Esophagus (tissue), 2 donors: ENCODE results near the gene UBL7. TPM values are rescaled to one million over a fixed set of nuclear protein-coding genes. Genes with fewer than 3 reads are reported as not detected.
"Not testable (repeated sequence)": the region's sequence is repeated elsewhere in the genome, so short reads cannot be mapped to it uniquely, and the experiment has no call there.

ENCODE experiments used
- H3K27ac ChIP-seq, 2 donors: one replicate each; pipeline ENCODE4 v1.5.1; 2013; ENCODE audit warnings: low read depth in 2 of 2, mild to moderate bottlenecking in 2 of 2, inconsistent platforms in 1 of 2, low read length in 1 of 2, moderate library complexity in 1 of 2
- H3K27me3 ChIP-seq, 2 donors: one replicate each; pipeline ENCODE4 v1.6.1; 2013; ENCODE audit warnings: low read length in 2 of 2, control low read depth in 1 of 2, mild to moderate bottlenecking in 1 of 2; ENCODE audit not compliant: insufficient read depth in 2 of 2, control insufficient read depth in 1 of 2
- H3K36me3 ChIP-seq, 2 donors: one replicate each; pipeline ENCODE4 v1.6.1; 2013; ENCODE audit warnings: low read length in 1 of 2; ENCODE audit not compliant: control insufficient read depth in 2 of 2, insufficient read depth in 2 of 2
- H3K4me1 ChIP-seq, 2 donors: one replicate each; pipeline ENCODE4 v1.6.1; 2013; ENCODE audit warnings: low read length in 1 of 2; ENCODE audit not compliant: control insufficient read depth in 2 of 2, insufficient read depth in 2 of 2
- H3K4me3 ChIP-seq, 2 donors: one replicate each; pipeline ENCODE4 v1.5.1; 2013; ENCODE audit warnings: low read length in 2 of 2, mild to moderate bottlenecking in 2 of 2, low read depth in 1 of 2, moderate library complexity in 1 of 2
- H3K9me3 ChIP-seq, 2 donors: one replicate each; pipeline ENCODE4 v1.6.1; 2013; ENCODE audit warnings: mild to moderate bottlenecking in 2 of 2, low read depth in 1 of 2, low read length in 1 of 2, moderate library complexity in 1 of 2; ENCODE audit not compliant: control insufficient read depth in 2 of 2, insufficient read depth in 1 of 2
- WGBS, 2 donors: extraction: QIAGEN DNeasy Blood & Tissue Kit; methylation state at CpG; one replicate each; pipeline ENCODE4 v1.1.7; 2013; 5-methylcytosine and 5-hydroxymethylcytosine counted together
- polyA plus RNA-seq, 2 donors: library from polyadenylated mRNA; stranded (reverse); fragments of 200-250 nt; gene quantifications; one replicate each; pipeline ENCODE4 v1.2.3, GENCODE V29; 2013
- donor health status: healthy with polysubstance abuse.
- donor health status: Bipolar disorder and iron deficiency.

The UBL7 gene
- polyA plus RNA-seq, 2 donors, result 19.0 to 30.0 TPM

DNA sequence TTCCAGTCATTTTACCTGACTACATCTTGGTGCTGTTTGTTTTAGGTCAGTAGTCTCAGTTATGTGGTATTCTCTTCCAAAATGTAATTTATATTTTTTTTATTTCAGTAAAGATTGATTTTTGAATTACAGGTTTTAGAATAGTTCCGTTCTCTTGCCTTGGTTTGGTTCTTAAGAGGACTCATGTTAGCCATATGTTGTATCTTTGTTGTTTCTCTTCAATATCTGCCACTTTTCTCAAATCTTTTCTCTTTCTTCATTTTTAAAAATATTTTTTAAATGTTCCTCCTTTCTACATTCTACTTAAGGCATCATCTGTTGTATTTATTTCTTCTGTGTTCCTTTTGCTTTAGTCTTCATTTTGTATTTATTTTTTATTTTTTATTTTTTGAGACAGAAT lies 5.6 kb upstream of the UBL7 start:
- WGBS, 2 donors, result 91 to 98% methylated on average over 1 of the region's 1 CpG
- H3K27me3 ChIP-seq, result no peaks in the 10 kb centered on the region
- H3K9me3 ChIP-seq, result no peaks in the 10 kb centered on the region
- H3K27ac ChIP-seq, result no peak overlapping the region
- no peak overlapping the region for H3K4me3 ChIP-seq
- no peaks in the 10 kb centered on the region for H3K4me1 ChIP-seq
- H3K36me3 ChIP-seq, result no peaks in the 10 kb centered on the region

- no peak overlapping the region for H3K27ac ChIP-seq
- no peaks in the 10 kb centered on the region for H3K27me3 ChIP-seq
- 88 to 91% methylated on average over 2 of the region's 2 CpGs for whole genome bisulfite sequencing, 2 donors
Measured at GRCh38 chr15:74464897-74465296, 3.9 kb upstream of the UBL7 start.

DNA sequence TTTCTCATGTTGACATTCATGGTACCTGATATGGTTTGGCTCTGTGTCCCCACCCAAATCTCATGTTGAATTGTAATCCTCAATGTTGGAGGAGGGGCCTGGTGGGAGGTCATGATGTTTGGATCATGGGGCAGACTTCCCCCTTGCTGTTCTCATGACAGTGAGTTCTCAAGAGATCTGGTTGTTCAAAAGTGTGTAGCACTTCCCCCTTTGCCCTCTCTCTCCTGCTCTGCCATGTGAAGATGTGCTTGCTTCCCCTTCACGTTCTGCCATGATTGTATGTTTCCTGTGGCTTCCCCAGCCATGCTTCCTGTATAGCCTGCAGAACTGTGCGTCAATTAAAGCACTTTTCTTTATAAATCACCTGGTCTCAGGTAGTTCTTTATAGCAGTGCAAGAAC lies 3.3 kb upstream of the UBL7 start:
- Histone ChIP-seq H3K36me3 (no peaks in the 10 kb centered on the region), H3K27me3 (no peaks in the 10 kb centered on the region), H3K27ac (no peak overlapping the region), H3K4me1 (peaks cover 0 to 2% of the 10 kb centered on the region in 2 donors), H3K4me3 (no peak overlapping the region), H3K9me3 (no peaks in the 10 kb centered on the region)
- WGBS, 2 donors, result 76 to 77% methylated on average over 2 of the region's 2 CpGs

More at GRCh38 chr15:74464897-74465296, 3.9 kb upstream of the UBL7 start:
- Histone ChIP-seq H3K9me3 (no peaks in the 10 kb centered on the region), H3K4me3 (no peak overlapping the region), H3K36me3 (no peaks in the 10 kb centered on the region), H3K4me1 (no peaks in the 10 kb centered on the region)

GRCh38 chr15:74463634-74464033 lies 2.7 kb upstream of the UBL7 start:
- Histone ChIP-seq H3K27me3 (no peaks in the 10 kb centered on the region), H3K27ac (no peak overlapping the region), H3K4me3 (no peak overlapping the region), H3K36me3 (no peaks in the 10 kb centered on the region), H3K9me3 (no peaks in the 10 kb centered on the region), H3K4me1 (peaks cover 0 to 2% of the 10 kb centered on the region in 2 donors)

DNA sequence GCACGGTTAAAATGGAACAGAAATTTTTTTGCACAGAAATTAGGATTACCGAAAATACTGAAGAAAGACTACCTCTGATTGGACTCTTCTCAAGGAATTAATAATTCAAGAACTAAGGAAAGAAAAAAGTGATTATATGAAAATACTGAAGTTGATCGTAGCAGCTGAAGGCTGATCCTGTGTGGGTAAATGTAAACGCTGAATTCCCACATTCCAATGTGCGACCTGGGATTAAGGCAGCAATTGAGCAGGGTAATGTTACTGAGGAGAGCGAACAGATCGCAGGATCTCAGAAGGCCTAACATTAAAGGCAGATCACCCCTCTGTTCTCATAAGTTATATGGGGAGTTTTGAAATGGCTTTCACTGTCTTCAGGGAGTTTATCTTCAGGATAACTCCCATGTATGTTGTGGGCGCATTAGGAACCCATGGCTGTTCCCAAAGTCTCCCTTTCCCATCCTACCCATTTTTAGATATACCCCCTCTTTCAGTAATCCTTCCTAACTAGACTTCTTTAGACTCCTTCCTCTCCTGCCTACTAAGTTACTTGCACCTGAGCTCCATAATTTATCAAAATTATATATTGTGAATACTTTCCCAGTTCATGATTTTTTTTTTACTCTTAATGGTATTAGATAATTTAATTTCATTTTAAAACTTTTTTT lies 1.0 kb upstream of the UBL7 start:
- Histone ChIP-seq H3K27ac (no peak overlapping the region), H3K4me1 (peaks cover 0 to 2% of the 10 kb centered on the region in 2 donors), H3K4me3 (peak overlapping the region in 1 of 2 donors; percentile 87), H3K27me3 (no peaks in the 10 kb centered on the region), H3K9me3 (no peaks in the 10 kb centered on the region), H3K36me3 (no peaks in the 10 kb centered on the region)
- 25 to 28% methylated on average over 8 of the region's 8 CpGs for WGBS, 2 donors

- peaks cover 0 to 2% of the 10 kb centered on the region in 2 donors for H3K36me3 ChIP-seq
- H3K27me3 ChIP-seq, result no peaks in the 10 kb centered on the region
- peaks cover 0 to 2% of the 10 kb centered on the region in 2 donors for H3K4me1 ChIP-seq
- H3K9me3 ChIP-seq, result no peaks in the 10 kb centered on the region
- WGBS, 2 donors, result 43 to 49% methylated on average over 2 of the region's 2 CpGs
- H3K4me3 ChIP-seq, result peak overlapping the region in 1 of 2 donors; percentile 87
- H3K27ac ChIP-seq, result no peak overlapping the region
Measured at GRCh38 chr15:74460298-74460697, 662 bp downstream of the UBL7 start.

DNA sequence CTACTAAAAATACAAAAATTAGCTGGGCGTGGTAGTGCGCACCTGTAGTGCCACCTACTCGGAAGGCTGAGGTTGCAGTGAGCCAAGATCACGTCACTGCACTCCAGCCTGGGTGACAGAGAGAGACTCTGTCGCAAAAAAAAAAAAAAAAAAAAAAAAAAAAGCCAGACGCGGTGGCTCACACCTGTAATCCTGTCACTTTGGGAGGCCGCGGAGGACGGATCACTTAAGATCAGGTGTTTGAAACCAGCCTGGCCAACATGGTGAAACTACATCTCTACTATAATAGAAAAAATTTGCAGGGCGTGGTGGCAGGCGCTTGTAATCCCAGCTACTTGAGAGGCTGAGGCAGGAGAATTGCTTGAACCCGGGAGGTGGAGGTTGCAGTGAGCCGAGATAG lies 1.2 kb downstream of the UBL7 start:
- not testable (repeated sequence) for H3K27ac ChIP-seq, H3K4me1 ChIP-seq, H3K36me3 ChIP-seq, H3K27me3 ChIP-seq, H3K9me3 ChIP-seq
- WGBS, 2 donors, result 93 to 96% methylated on average over 14 of the region's 14 CpGs
- H3K4me3 ChIP-seq, result peak overlapping the region in 1 of 2 donors; percentile 87

GRCh38 chr15:74458473-74458872 lies 2.5 kb downstream of the UBL7 start:
- WGBS, 2 donors, result 94% methylated on average over 3 of the region's 3 CpGs

GRCh38 chr15:74457036-74457435 lies 3.9 kb downstream of the UBL7 start:
- H3K36me3 ChIP-seq, H3K27ac ChIP-seq, H3K27me3 ChIP-seq, H3K4me3 ChIP-seq, H3K4me1 ChIP-seq, H3K9me3 ChIP-seq: not testable (repeated sequence)
- 94 to 96% methylated on average over 10 of the region's 10 CpGs for WGBS, 2 donors

More at GRCh38 chr15:74458473-74458872, 2.5 kb downstream of the UBL7 start:
- Histone ChIP-seq H3K9me3 (no peaks in the 10 kb centered on the region), H3K4me1 (peaks cover 0 to 2% of the 10 kb centered on the region in 2 donors), H3K4me3 (no peak overlapping the region), H3K27me3 (no peaks in the 10 kb centered on the region), H3K27ac (no peak overlapping the region), H3K36me3 (peaks cover 0 to 2% of the 10 kb centered on the region in 2 donors)

DNA sequence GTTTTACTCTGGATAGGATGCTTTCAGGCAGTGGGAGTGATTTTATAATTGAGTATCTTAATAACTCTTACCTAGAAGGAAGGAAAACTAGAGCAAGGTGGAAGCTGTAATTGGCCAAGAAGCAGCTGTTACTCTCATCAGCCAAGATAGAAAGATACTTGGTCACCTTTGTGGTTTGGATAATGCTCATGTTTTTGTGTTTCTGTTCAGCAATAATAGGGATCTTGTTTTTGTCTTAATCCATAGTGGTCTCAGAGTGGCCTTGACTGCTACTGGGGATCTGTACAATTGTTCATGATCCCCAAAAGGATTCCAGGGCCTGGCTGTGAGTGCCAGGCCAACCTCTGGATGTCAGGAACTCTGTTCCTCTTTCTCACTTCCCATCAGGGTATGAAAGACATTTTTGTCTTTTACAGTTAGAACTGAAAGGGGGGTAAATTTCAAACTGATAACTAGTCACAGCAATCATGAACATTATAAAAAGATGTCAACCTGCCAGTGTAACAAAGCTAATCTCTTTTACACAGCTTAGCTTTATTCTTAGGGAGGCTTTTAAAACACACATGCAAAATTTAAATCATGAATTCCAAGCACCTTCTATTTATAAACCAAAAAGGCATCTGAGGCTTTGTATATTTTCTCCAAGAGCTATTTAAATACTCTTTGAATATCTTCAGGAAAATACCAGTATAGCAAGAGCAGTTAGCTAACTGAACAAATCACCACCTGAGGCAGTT lies 6.0 kb downstream of the UBL7 start:
- Histone ChIP-seq H3K4me1 (peaks cover 0 to 2% of the 10 kb centered on the region in 2 donors), H3K9me3 (no peaks in the 10 kb centered on the region), H3K27me3 (no peaks in the 10 kb centered on the region), H3K27ac (no peak overlapping the region), H3K4me3 (no peak overlapping the region), H3K36me3 (peaks cover 13 to 19% of the 10 kb centered on the region in 2 donors)
